PC-9 (cell line): ENCODE measurements around the gene CCL25. TPM values are rescaled to one million over a fixed set of nuclear protein-coding genes. Genes with fewer than 3 reads are reported as not detected.
"Not testable (repeated sequence)": the region's sequence is repeated elsewhere in the genome, so short reads cannot be mapped to it uniquely, and the experiment has no call there.

Experiments used
- BruUV-seq: library from RNA; stranded (reverse); fragments of 400-500 nt; replicated peaks from 2 replicates; lab custom pipeline; 2021; lab: Mats Ljungman, UMichigan
- CTCF ChIA-PET: fragments of 300-600 bp; sonication (Branson Sonifier 250); formaldehyde crosslinking; loops from one replicate; lab custom pipeline; 2022; ENCODE audit warnings: antibody characterized with exemption; lab: Charles Lee
- POLR2A ChIA-PET: fragments of 300-600 bp; sonication (Branson Sonifier 250); formaldehyde crosslinking; loops from one replicate; lab custom pipeline; 2022; ENCODE audit warnings: antibody characterized with exemption; ENCODE audit not compliant: unreplicated experiment; lab: Charles Lee
- DNase-seq, 2 experiments: peaks; one replicate each; pipeline versions ENCODE4 v3.0.0 to v3.0.0-alpha.2; 2015 to 2022; ENCODE audit warnings: mixed read lengths in 1 of 2
- H2AFZ ChIP-seq: fragments of 200-600 bp; sonication (generic); 2 replicates; pipeline ENCODE4 v1.8.1; 2017; ENCODE audit warnings: antibody characterized with exemption
- H3F3A ChIP-seq: fragments of 200-600 bp; sonication (generic); 2 replicates; pipeline ENCODE4 v1.8.1; 2017; ENCODE audit warnings: antibody characterized with exemption, mild to moderate bottlenecking, low read depth; ENCODE audit not compliant: insufficient read depth
- H3K27ac ChIP-seq: fragments of 200-600 bp; sonication (generic); 2 replicates; pipeline ENCODE4 v1.6.1; 2016; ENCODE audit warnings: mixed run types
- H3K27me3 ChIP-seq: fragments of 200-600 bp; sonication (generic); 2 replicates; pipeline ENCODE4 v1.6.1; 2016; ENCODE audit warnings: low read depth, mixed run types; ENCODE audit not compliant: insufficient read depth
- H3K36me3 ChIP-seq: fragments of 200-600 bp; sonication (generic); 2 replicates; pipeline ENCODE4 v1.6.1; 2016; ENCODE audit warnings: low read depth, mixed run types
- H3K4me1 ChIP-seq: fragments of 200-600 bp; sonication (generic); replicated peaks from 2 replicates; pipeline ENCODE4 v1.6.1; 2016; ENCODE audit warnings: mixed run types; ENCODE audit not compliant: insufficient read depth
- H3K4me2 ChIP-seq: fragments of 200-600 bp; sonication (generic); 2 replicates; pipeline ENCODE4 v1.6.1; 2017; ENCODE audit warnings: mixed run types
- H3K4me3 ChIP-seq: fragments of 200-600 bp; sonication (generic); 2 replicates; pipeline ENCODE4 v1.6.1; 2016; ENCODE audit warnings: mixed run types
- H3K79me2 ChIP-seq: fragments of 200-600 bp; sonication (generic); 2 replicates; pipeline ENCODE4 v1.6.1; 2017; ENCODE audit warnings: low read depth, mixed run types
- H3K9me2 ChIP-seq: fragments of 200-600 bp; sonication (generic); 2 replicates; pipeline ENCODE4 v1.8.1; 2017; ENCODE audit warnings: mild to moderate bottlenecking; ENCODE audit not compliant: insufficient read depth
- H3K9me3 ChIP-seq: fragments of 200-600 bp; sonication (generic); 2 replicates; pipeline ENCODE4 v1.8.1; 2016; ENCODE audit warnings: low read depth; ENCODE audit not compliant: insufficient read depth
- H4K20me1 ChIP-seq: fragments of 200-600 bp; sonication (generic); 2 replicates; pipeline ENCODE4 v1.8.1; 2017; ENCODE audit not compliant: insufficient read depth
- CTCF ChIP-seq: fragments of 200-600 bp; sonication (generic); conservative IDR thresholded peaks from 2 replicates; pipeline ENCODE4 v1.6.1; 2017; ENCODE audit warnings: mixed run types, antibody characterized with exemption, mild to moderate bottlenecking, moderate library complexity
- EZH2 ChIP-seq: fragments of 200-600 bp; sonication (generic); IDR thresholded peaks from 2 replicates; pipeline ENCODE4 v1.8.0; 2017; ENCODE audit warnings: antibody characterized with exemption, low read depth
- intact Hi-C: fragments of 100-400 bp; cut with micrococcal nuclease; formaldehyde crosslinking; loops from one replicate; pipeline ENCODE4 v1.10.0; 2022; ENCODE audit not compliant: unreplicated experiment
- total RNA-seq: library from RNA; stranded (reverse); gene quantifications from 2 replicates; pipeline ENCODE4 v1.2.3, GENCODE V29; 2021

Gene CCL25
- total RNA-seq, 1 experiment from 2014 or later, result not detected

GRCh38 chr19:8025316-8025715 is 27.2 kb upstream of the CCL25 start:
- CTCF ChIA-PET, result no interaction called here
- POLR2A ChIA-PET, result no interaction called here

GRCh38 chr19:8028951-8029491 is 23.5 kb upstream of the CCL25 start:
- Histone ChIP-seq H3K79me2 (no peaks in the 10 kb centered on the region), H3K4me2 (no peak overlapping the region), H3K4me1 (0 out of 2 replicates have a peak, but pooled peaks cover 6% of the 10 kb centered on the region), H3F3A (no peaks in the 10 kb centered on the region), H2AFZ (no peak overlapping the region), H3K9me2 (no peaks in the 10 kb centered on the region), H3K27ac (no peak overlapping the region), H3K4me3 (no peak overlapping the region), H3K36me3 (no peaks in the 10 kb centered on the region), H3K9me3 (no peaks in the 10 kb centered on the region), H4K20me1 (no peaks in the 10 kb centered on the region), H3K27me3 (no peaks in the 10 kb centered on the region)
- ChIA-PET CTCF (interaction anchor here (0.6 kb wide), 1 partner anchor 9 kb away, joined by 4 read pairs; no protein-coding TSS in a partner anchor), POLR2A (no interaction called here)
- no peak for TF ChIP-seq CTCF
- intact Hi-C loops, result no loop called here
- BruUV-seq, result no TSS peak
- no peak for DNase-seq

More at GRCh38 chr19:8025316-8025715, 27.2 kb upstream of the CCL25 start:
- H3F3A ChIP-seq, result no peaks in the 10 kb centered on the region
- H3K27me3 ChIP-seq, result no peaks in the 10 kb centered on the region
- no peak overlapping the region for H3K4me3 ChIP-seq
- H3K9me2 ChIP-seq, result no peaks in the 10 kb centered on the region
- 0 out of 2 replicates have a peak, but pooled peaks cover 6% of the 10 kb centered on the region for H3K4me1 ChIP-seq
- intact Hi-C loops, result no loop called here
- DNase-seq, result no peak
- no peaks in the 10 kb centered on the region for H4K20me1 ChIP-seq
- H3K79me2 ChIP-seq, result no peaks in the 10 kb centered on the region
- no peak overlapping the region for H3K4me2 ChIP-seq
- TF ChIP-seq EZH2, result no peak
- no peak for TF ChIP-seq CTCF
- H2AFZ ChIP-seq, result no peak overlapping the region
- no TSS peak for BruUV-seq
- no peak overlapping the region for H3K27ac ChIP-seq
- H3K36me3 ChIP-seq, result no peaks in the 10 kb centered on the region
- no peaks in the 10 kb centered on the region for H3K9me3 ChIP-seq

- CTCF ChIA-PET, result interaction anchor here (0.7 kb wide), 1 partner anchor 29 kb away, joined by 3 read pairs; no protein-coding TSS in a partner anchor
- no peak overlapping the region for H2AFZ ChIP-seq
- peaks cover under 1% of the 10 kb centered on the region; the same call in 1 of the 2 replicates for H3K27me3 ChIP-seq
- H3F3A ChIP-seq, result no peaks in the 10 kb centered on the region
- no peaks in the 10 kb centered on the region for H3K9me2 ChIP-seq
- no peaks in the 10 kb centered on the region for H3K9me3 ChIP-seq
- H4K20me1 ChIP-seq, result no peaks in the 10 kb centered on the region
- no peak overlapping the region for H3K4me3 ChIP-seq
- H3K79me2 ChIP-seq, result no peaks in the 10 kb centered on the region
- H3K36me3 ChIP-seq, result no peaks in the 10 kb centered on the region
- H3K4me2 ChIP-seq, result no peak overlapping the region
- no peak for TF ChIP-seq CTCF
- TF ChIP-seq EZH2, result no peak
- 0 out of 2 replicates have a peak, but pooled peaks cover 6% of the 10 kb centered on the region for H3K4me1 ChIP-seq
- DNase-seq, result no peak
- intact Hi-C loops, result no loop called here
- POLR2A ChIA-PET, result no interaction called here
- H3K27ac ChIP-seq, result no peak overlapping the region
- BruUV-seq, result no TSS peak
Observed at GRCh38 chr19:8030960-8031359, 21.6 kb upstream of the CCL25 start.

GRCh38 chr19:8033287-8034177 is 19.0 kb upstream of the CCL25 start:
- CTCF ChIA-PET, result not testable (repeated sequence)

More at GRCh38 chr19:8033287-8034177, 19.0 kb upstream of the CCL25 start:
- H3K9me2 ChIP-seq, H3K27ac ChIP-seq, H3F3A ChIP-seq, H3K79me2 ChIP-seq, DNase-seq, intact Hi-C loops, H3K27me3 ChIP-seq, H2AFZ ChIP-seq, H3K36me3 ChIP-seq, H3K4me2 ChIP-seq, H3K9me3 ChIP-seq, H4K20me1 ChIP-seq, H3K4me1 ChIP-seq, BruUV-seq, H3K4me3 ChIP-seq: not testable (repeated sequence)
- POLR2A ChIA-PET, result interaction anchor here (0.7 kb wide), 1 partner anchor 33 kb away, joined by 3 read pairs; no protein-coding TSS in a partner anchor
